SK-N-SH treated with all-trans-retinoic acid at 6 μM for 48 hours (cell line): Measurements from ENCODE around the gene CLIC5.

Source experiments
- ATAC-seq: fragments of 200-7000 bp; cut with Tn5 transposase; 3 replicates; pipeline ENCODE4 v1.9.1; 2020; ENCODE audit warnings: mild to moderate bottlenecking, moderate library complexity
- BACH2 ChIP-seq: fragments of 250-450 bp; sonication (Bioruptor Pico); IDR thresholded peaks from 2 replicates; pipeline ENCODE4 v1.9.0; 2021; ENCODE audit warnings: mild to moderate bottlenecking, borderline replicate concordance
- CREB5 ChIP-seq: fragments of 250-450 bp; sonication (Bioruptor Pico); IDR thresholded peaks from 2 replicates; pipeline ENCODE4 v1.5.1; 2020; ENCODE audit warnings: low read depth, mild to moderate bottlenecking, moderate library complexity
- CSDC2 ChIP-seq: fragments of 250-450 bp; sonication (Bioruptor Pico); IDR thresholded peaks from 2 replicates; pipeline ENCODE4 v1.5.0; 2020; ENCODE audit warnings: mild to moderate bottlenecking, moderate library complexity
- CSRNP3 ChIP-seq: fragments of 250-450 bp; sonication (Bioruptor Pico); IDR thresholded peaks from 2 replicates; pipeline ENCODE4 v1.5.1; 2021; ENCODE audit warnings: mild to moderate bottlenecking, moderate library complexity
- ESRRG ChIP-seq: fragments of 250-450 bp; sonication (Bioruptor Pico); IDR thresholded peaks from 2 replicates; pipeline ENCODE4 v1.6.1; 2021; ENCODE audit warnings: mild to moderate bottlenecking
- ISL1 ChIP-seq: fragments of 250-450 bp; sonication (Bioruptor Pico); IDR thresholded peaks from 2 replicates; pipeline ENCODE4 v2.1.2; 2022; ENCODE audit warnings: mild to moderate bottlenecking, moderate library complexity
- OSR1 ChIP-seq: fragments of 250-450 bp; sonication (Bioruptor Pico); IDR thresholded peaks from 2 replicates; pipeline ENCODE4 v1.8.0; 2022; ENCODE audit warnings: moderate library complexity, mild to moderate bottlenecking, inconsistent platforms
- POU6F1 ChIP-seq: fragments of 250-450 bp; sonication (Bioruptor Pico); IDR thresholded peaks from 2 replicates; pipeline ENCODE4 v1.8.0; 2021; ENCODE audit warnings: low read depth, mild to moderate bottlenecking, moderate library complexity, borderline replicate concordance
- PPARA ChIP-seq: fragments of 250-450 bp; sonication (Bioruptor Pico); IDR thresholded peaks from 2 replicates; pipeline ENCODE4 v1.5.0; 2020; ENCODE audit warnings: mild to moderate bottlenecking, borderline replicate concordance
- RARB ChIP-seq: fragments of 250-450 bp; sonication (Bioruptor Pico); IDR thresholded peaks from 2 replicates; pipeline ENCODE4 v1.8.0; 2021; ENCODE audit warnings: mild to moderate bottlenecking, moderate library complexity
- SNAI2 ChIP-seq: fragments of 250-450 bp; sonication (Bioruptor Pico); IDR thresholded peaks from 2 replicates; pipeline ENCODE4 v1.5.0; 2020; ENCODE audit warnings: mild to moderate bottlenecking, moderate library complexity
- TOX ChIP-seq: fragments of 250-450 bp; sonication (Bioruptor Pico); IDR thresholded peaks from 2 replicates; pipeline ENCODE4 v1.8.0; 2021; ENCODE audit warnings: mild to moderate bottlenecking, moderate library complexity, borderline replicate concordance
- TSHZ2 ChIP-seq: fragments of 250-450 bp; sonication (Bioruptor Pico); IDR thresholded peaks from 2 replicates; pipeline ENCODE4 v1.5.0; 2020; ENCODE audit warnings: mild to moderate bottlenecking, moderate library complexity
- ZC3H10 ChIP-seq: fragments of 250-450 bp; sonication (Bioruptor Pico); IDR thresholded peaks from 2 replicates; pipeline ENCODE4 v1.5.1; 2021; ENCODE audit warnings: mild to moderate bottlenecking, moderate library complexity
- ZFP3 ChIP-seq: fragments of 250-450 bp; sonication (Bioruptor Pico); IDR thresholded peaks from 2 replicates; pipeline ENCODE4 v1.5.0; 2020; ENCODE audit warnings: mild to moderate bottlenecking, moderate library complexity
- ZFP30 ChIP-seq: fragments of 450-650 bp; formaldehyde crosslinking; IDR thresholded peaks from 2 replicates; pipeline ENCODE4 v1.5.0; 2022; ENCODE audit warnings: mild to moderate bottlenecking, moderate library complexity
- ZNF565 ChIP-seq: fragments of 450-650 bp; formaldehyde crosslinking; conservative IDR thresholded peaks from 2 replicates; pipeline ENCODE4 v1.5.0; 2020; ENCODE audit warnings: low read depth, mild to moderate bottlenecking, moderate library complexity
- ZNF70 ChIP-seq: fragments of 450-650 bp; formaldehyde crosslinking; IDR thresholded peaks from 2 replicates; pipeline ENCODE4 v1.5.0; 2020; ENCODE audit warnings: mild to moderate bottlenecking, moderate library complexity
- ZNF8 ChIP-seq: fragments of 450-650 bp; formaldehyde crosslinking; IDR thresholded peaks from 2 replicates; pipeline ENCODE4 v1.5.0; 2020; ENCODE audit warnings: mild to moderate bottlenecking, moderate library complexity

CLIC5 gene

GRCh38 chr6:45845567-45845966 lies 170.1 kb downstream of the CLIC5 start:
- TF ChIP-seq OSR1 (no peak), BACH2 (CRISPR knock-in tag) (no peak)
- no peak for ATAC-seq

GRCh38 chr6:45844986-45845385 lies 170.7 kb downstream of the CLIC5 start:
- ATAC-seq = no peak
- TF ChIP-seq TSHZ2 (no peak), BACH2 (CRISPR knock-in tag) (no peak), ISL1 (CRISPR knock-in tag) (no peak), ZNF70 (CRISPR knock-in tag) (no peak), CSRNP3 (no peak), SNAI2 (no peak), OSR1 (no peak), PPARA (no peak), ESRRG (no peak), TOX (no peak), ZFP3 (CRISPR knock-in tag) (no peak), ZFP30 (CRISPR knock-in tag) (no peak), RARB (no peak), POU6F1 (CRISPR knock-in tag) (no peak), ZC3H10 (CRISPR knock-in tag) (no peak), CSDC2 (no peak)

- no peak for ATAC-seq
- no peak for TF ChIP-seq CSDC2
Measured at GRCh38 chr6:45843848-45844521, 171.7 kb downstream of the CLIC5 start.

GRCh38 chr6:45841062-45841461 lies 174.6 kb downstream of the CLIC5 start:
- TF ChIP-seq POU6F1 (CRISPR knock-in tag) (no peak), PPARA (no peak), TSHZ2 (no peak), SNAI2 (no peak), BACH2 (CRISPR knock-in tag) (no peak), ZFP3 (CRISPR knock-in tag) (no peak), TOX (no peak), ZNF565 (CRISPR knock-in tag) (no peak), OSR1 (no peak), ESRRG (no peak), ZNF70 (CRISPR knock-in tag) (no peak), ZNF8 (CRISPR knock-in tag) (no peak), ZFP30 (CRISPR knock-in tag) (no peak), ISL1 (CRISPR knock-in tag) (no peak), CREB5 (CRISPR knock-in tag) (no peak), ZC3H10 (CRISPR knock-in tag) (no peak)
- ATAC-seq = no peak
